H1 (cell line): ENCODE measurements around the gene MYADM. TPM values are rescaled to one million over a fixed set of nuclear protein-coding genes. Genes with fewer than 3 reads are reported as not detected.

ENCODE experiments used
- CHD1 ChIP-seq: IDR thresholded peaks from 2 replicates; pipeline ENCODE4 v1.6.1; 2012; ENCODE audit warnings: low read depth, low read length, improper control_type of control experiment
- CREB1 ChIP-seq: IDR thresholded peaks from 2 replicates; pipeline ENCODE4 v1.6.1; 2012; ENCODE audit warnings: inconsistent platforms
- EP300 ChIP-seq, 2 experiments: IDR thresholded peaks; 1 replicate in 1 of 2; 2 replicates in 1 of 2; pipeline ENCODE4 v1.6.1; 2011 to 2012; ENCODE audit warnings: low read depth in 2 of 2, low read length in 2 of 2, mild to moderate bottlenecking in 2 of 2, borderline replicate concordance in 1 of 2, inconsistent platforms in 1 of 2, moderate library complexity in 1 of 2
- FOSL1 ChIP-seq: IDR thresholded peaks from 2 replicates; pipeline ENCODE4 v1.6.1; 2011; ENCODE audit warnings: mild to moderate bottlenecking, low read depth, low read length, moderate library complexity; ENCODE audit not compliant: insufficient read depth
- JUND ChIP-seq: IDR thresholded peaks from 2 replicates; pipeline ENCODE4 v1.6.1; 2011; ENCODE audit warnings: mild to moderate bottlenecking, improper control_type of control experiment, low read length
- PHF8 ChIP-seq: fragments of 200-600 bp; sonication (generic); conservative IDR thresholded peaks from 2 replicates; pipeline ENCODE4 v1.7.1; 2012; ENCODE audit warnings: low read depth, mild to moderate bottlenecking, inconsistent platforms, low read length, moderate library complexity
- RXRA ChIP-seq: IDR thresholded peaks from 2 replicates; pipeline ENCODE4 v1.6.1; 2011; ENCODE audit warnings: low read depth, mild to moderate bottlenecking, low read length, moderate library complexity; ENCODE audit not compliant: insufficient read depth
- SUZ12 ChIP-seq: fragments of 200-600 bp; sonication (generic); IDR thresholded peaks from 2 replicates; pipeline ENCODE4 v1.6.1; 2012; ENCODE audit warnings: mild to moderate bottlenecking, inconsistent platforms, low read length, moderate library complexity, mixed read lengths
- TBP ChIP-seq: IDR thresholded peaks from 2 replicates; pipeline ENCODE4 v1.6.1; 2011; ENCODE audit warnings: low read depth, low read length, improper control_type of control experiment
- polyA plus RNA-seq, 7 experiments: library from polyadenylated mRNA; depleted of rRNA in 3 of 7; stranded (reverse) in 5 of 7; unstranded in 2 of 7; fragments of >200 nt in 5 of 7; fragments of 200-250 nt in 2 of 7; gene quantifications; 1 replicate in 5 of 7; 2 replicates in 1 of 7; 4 replicates in 1 of 7; pipeline versions ENCODE4 v1.2.1 to v1.2.3, GENCODE V29; 2011 to 2013; ENCODE audit warnings: missing spikeins in 2 of 7, mixed read lengths in 2 of 7
- total RNA-seq: library from RNA; stranded (reverse); fragmentation: NEBNext Ultra II Directional; extraction: Animal tissue kit (Norgen Biotek cat#: 25700); gene quantifications from 2 replicates; pipeline ENCODE4 v1.2.1, GENCODE V29; 2021
- TF ChIP-seq, protein P1 (sequence below), 3 experiments: IDR thresholded peaks; 1 replicate in 2 of 3; 2 replicates in 1 of 3; pipeline versions ENCODE4 v1.5.1 to v1.6.1; 2011; ENCODE audit warnings: low read length in 3 of 3, mild to moderate bottlenecking in 3 of 3, inconsistent platforms in 2 of 3, low read depth in 1 of 3, moderate library complexity in 1 of 3; ENCODE audit not compliant: insufficient read depth in 1 of 3; ENCODE audit errors: control extremely low read depth in 1 of 3
- TF ChIP-seq, protein P2 (sequence below): IDR thresholded peaks from 2 replicates; pipeline ENCODE4 v1.6.1; 2012; ENCODE audit warnings: inconsistent platforms

The MYADM gene
- total and polyA plus RNA-seq, 2 of the 8 experiments (the other 6 are each of a cell fraction or from before 2014, with no cell fraction given): 70.1 to 74.2 TPM

DNA sequence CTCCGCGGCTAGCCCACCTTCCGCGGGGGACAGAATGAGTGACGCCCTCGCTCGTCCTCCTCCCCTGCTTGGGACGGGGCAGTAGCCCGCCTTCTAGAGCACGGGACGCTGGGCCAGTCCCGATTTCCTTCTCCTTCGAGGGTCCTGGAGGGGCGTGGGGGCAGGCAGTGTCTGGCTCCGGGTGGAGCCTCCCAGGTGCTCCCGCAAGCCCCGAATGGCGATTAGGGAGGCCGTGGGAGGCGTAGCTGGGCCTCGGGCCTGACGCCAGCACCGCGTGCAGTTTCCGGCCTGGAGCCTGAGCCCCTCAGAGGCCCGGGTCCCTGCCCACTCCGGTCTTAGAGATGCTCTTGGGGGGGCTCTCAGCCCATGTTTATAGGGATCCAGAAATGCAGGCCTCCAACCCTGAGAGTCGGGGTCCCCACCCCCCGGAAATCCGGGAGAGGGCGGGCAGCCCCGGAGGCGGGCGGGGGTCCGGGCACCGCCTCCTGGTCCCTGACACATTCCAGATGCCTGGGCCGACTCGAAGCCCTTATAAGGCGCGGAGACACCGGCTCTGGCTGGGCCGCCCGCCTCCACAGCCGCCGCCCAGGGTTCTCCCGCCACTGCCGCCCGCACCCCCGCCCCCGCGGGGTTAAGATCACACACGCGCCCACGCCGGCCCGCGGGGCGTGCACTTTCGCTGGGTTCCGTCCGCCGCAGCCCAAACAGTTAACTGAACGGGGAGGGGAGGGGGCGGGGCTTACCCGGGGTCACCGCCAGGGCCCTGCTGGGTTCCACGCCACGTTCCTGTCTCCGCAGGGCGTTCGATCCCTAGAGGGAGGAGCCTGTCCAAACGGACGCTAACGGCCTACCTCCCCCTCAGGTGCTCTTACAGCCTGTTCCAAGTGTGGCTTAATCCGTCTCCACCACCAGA, 1.5 kb downstream of the MYADM start (continued):
- TF ChIP-seq, protein P1, sequence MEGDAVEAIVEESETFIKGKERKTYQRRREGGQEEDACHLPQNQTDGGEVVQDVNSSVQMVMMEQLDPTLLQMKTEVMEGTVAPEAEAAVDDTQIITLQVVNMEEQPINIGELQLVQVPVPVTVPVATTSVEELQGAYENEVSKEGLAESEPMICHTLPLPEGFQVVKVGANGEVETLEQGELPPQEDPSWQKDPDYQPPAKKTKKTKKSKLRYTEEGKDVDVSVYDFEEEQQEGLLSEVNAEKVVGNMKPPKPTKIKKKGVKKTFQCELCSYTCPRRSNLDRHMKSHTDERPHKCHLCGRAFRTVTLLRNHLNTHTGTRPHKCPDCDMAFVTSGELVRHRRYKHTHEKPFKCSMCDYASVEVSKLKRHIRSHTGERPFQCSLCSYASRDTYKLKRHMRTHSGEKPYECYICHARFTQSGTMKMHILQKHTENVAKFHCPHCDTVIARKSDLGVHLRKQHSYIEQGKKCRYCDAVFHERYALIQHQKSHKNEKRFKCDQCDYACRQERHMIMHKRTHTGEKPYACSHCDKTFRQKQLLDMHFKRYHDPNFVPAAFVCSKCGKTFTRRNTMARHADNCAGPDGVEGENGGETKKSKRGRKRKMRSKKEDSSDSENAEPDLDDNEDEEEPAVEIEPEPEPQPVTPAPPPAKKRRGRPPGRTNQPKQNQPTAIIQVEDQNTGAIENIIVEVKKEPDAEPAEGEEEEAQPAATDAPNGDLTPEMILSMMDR (IDR thresholded peaks at IDR 0.05; ENCODE audit: control extremely low read depth in 1 of 3, insufficient read depth in 1 of 3, low read depth in 1 of 3, low read length in 3 of 3): no peak
- TF ChIP-seq TBP (peak; percentile 71), FOSL1 (no peak), EP300 (IDR thresholded peaks at IDR 0.05; ENCODE audit: borderline replicate concordance in 1 of 2, low read depth in 2 of 2, low read length in 2 of 2) (peak in 1 of 2 experiments; percentile 3; a peak in 1 of 3 replicates), JUND (no peak), CREB1 (peak; percentile 37), CHD1 (no peak; the same call in 1 of the 2 replicates), PHF8 (peak; percentile 47), SUZ12 (no peak), RXRA (no peak)
- TF ChIP-seq, protein P2, sequence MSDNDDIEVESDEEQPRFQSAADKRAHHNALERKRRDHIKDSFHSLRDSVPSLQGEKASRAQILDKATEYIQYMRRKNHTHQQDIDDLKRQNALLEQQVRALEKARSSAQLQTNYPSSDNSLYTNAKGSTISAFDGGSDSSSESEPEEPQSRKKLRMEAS: peak; percentile 27; the same call in 1 of the 2 replicates
